Astrocyte of the spinal cord (primary cell): ENCODE measurements around the gene GALNT18.
A peak's percentile ranks its signal among the peaks of the same experiment; 100 is the strongest.

ENCODE experiments used
- DNase-seq: peaks from one replicate; pipeline ENCODE4 v3.0.0; 2011; ENCODE audit warnings: low read depth, low spot score
- H3K4me3 ChIP-seq: 2 replicates; pipeline ENCODE4 v1.5.1; 2011; ENCODE audit warnings: low read depth, mild to moderate bottlenecking, low read length, moderate library complexity
- in situ Hi-C: cut with HindIII; loops from 2 replicates; pipeline ENCODE4 v1.10.0; 2017; ENCODE audit warnings: low sequenced_read_pairs
- TF ChIP-seq, protein P1 (sequence below): IDR thresholded peaks from 2 replicates; pipeline ENCODE4 v1.5.1; 2012; ENCODE audit warnings: low read depth, mild to moderate bottlenecking, low read length, inconsistent platforms

The GALNT18 gene

DNA sequence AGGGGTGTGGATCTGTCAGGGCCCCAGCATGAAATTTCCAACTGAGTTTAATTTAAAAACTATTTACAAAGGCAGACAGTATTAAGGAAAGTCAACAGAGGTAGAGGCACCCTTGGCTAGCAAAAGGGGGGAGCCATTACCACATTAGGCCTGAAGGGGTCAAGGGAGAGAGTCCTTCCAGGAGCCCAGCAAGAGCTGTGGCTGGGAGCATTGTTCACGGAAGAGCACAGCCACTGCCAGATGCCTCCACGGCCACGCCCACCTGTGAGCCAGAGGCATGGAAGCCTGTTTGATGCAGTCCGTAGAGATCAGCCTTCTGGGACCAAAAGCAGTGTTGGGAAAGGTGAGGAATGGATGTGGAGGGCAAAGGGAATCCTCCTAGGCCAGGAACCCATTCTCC, 102.6 kb downstream of the GALNT18 start:
- TF ChIP-seq, protein P1, sequence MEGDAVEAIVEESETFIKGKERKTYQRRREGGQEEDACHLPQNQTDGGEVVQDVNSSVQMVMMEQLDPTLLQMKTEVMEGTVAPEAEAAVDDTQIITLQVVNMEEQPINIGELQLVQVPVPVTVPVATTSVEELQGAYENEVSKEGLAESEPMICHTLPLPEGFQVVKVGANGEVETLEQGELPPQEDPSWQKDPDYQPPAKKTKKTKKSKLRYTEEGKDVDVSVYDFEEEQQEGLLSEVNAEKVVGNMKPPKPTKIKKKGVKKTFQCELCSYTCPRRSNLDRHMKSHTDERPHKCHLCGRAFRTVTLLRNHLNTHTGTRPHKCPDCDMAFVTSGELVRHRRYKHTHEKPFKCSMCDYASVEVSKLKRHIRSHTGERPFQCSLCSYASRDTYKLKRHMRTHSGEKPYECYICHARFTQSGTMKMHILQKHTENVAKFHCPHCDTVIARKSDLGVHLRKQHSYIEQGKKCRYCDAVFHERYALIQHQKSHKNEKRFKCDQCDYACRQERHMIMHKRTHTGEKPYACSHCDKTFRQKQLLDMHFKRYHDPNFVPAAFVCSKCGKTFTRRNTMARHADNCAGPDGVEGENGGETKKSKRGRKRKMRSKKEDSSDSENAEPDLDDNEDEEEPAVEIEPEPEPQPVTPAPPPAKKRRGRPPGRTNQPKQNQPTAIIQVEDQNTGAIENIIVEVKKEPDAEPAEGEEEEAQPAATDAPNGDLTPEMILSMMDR = no peak
- DNase-seq = no peak
- in situ Hi-C loops = no loop called here
- no peak overlapping the region for H3K4me3 ChIP-seq

GRCh38 chr11:11514246-11514645, 107.6 kb downstream of the GALNT18 start:
- in situ Hi-C loops = no loop called here
- DNase-seq = no peak
- no peak overlapping the region for H3K4me3 ChIP-seq
- TF ChIP-seq, protein P1 = no peak

- DNase-seq = no peak
- TF ChIP-seq, protein P1 = no peak
- in situ Hi-C loops = no loop called here
- no peak overlapping the region for H3K4me3 ChIP-seq
Measured at GRCh38 chr11:11513422-11513821, 108.4 kb downstream of the GALNT18 start.

DNA sequence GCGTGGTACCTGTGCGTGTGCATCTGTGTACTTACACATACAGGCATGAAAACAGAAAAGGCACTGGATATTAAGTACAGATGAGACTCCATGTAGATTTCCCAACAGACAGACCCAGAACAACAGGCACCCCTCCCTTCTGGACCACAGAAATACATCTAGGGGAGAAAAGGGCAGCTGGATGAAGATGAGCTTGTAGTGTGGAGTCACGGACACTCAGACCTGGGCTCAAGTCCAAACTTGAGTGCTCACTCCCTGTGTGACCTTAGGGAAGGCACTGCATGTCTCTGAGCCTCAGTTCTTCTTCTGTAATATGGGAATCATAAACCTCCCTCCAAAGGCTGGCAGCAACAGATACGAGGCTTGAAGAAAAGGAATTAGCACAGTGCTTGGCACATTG, 108.9 kb downstream of the GALNT18 start:
- no peak for DNase-seq
- in situ Hi-C loops = no loop called here
- TF ChIP-seq, protein P1 = no peak
- H3K4me3 ChIP-seq = no peak overlapping the region

DNA sequence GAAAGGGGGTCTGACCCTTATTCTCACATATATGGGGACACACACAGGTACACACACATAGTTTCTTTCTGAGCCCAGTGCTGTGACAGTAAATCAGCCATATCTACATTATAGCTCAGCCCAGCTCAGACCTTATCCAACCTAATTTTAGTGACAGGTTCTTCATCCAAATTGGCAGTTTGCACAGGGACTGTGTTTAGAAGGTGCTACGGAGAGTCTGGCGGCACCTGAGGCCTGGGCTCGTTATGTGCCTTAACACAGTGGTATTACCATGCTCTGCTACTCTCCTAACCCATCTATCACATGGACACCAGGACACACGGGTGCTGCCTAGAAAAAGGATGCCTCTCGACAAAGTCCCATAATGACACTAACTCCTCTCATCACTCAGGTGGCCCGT, 109.3 kb downstream of the GALNT18 start:
- in situ Hi-C loops = no loop called here
- no peak overlapping the region for H3K4me3 ChIP-seq
- DNase-seq = no peak
- TF ChIP-seq, protein P1 = no peak

- in situ Hi-C loops = no loop called here
- DNase-seq = no peak
- TF ChIP-seq, protein P1 = no peak
- no peak overlapping the region for H3K4me3 ChIP-seq
Measured at GRCh38 chr11:11512090-11512489, 109.7 kb downstream of the GALNT18 start.

- H3K4me3 ChIP-seq = no peak overlapping the region
- TF ChIP-seq, protein P1 = no peak
- DNase-seq = peak; percentile 41
- in situ Hi-C loops = no loop called here
Measured at GRCh38 chr11:11510939-11511338, 110.9 kb downstream of the GALNT18 start.
